Measurements from ENCODE around the gene ZNF276. TPM values are rescaled to one million over a fixed set of nuclear protein-coding genes. Genes with fewer than 3 reads are reported as not detected.

The ZNF276 gene
- total RNA-seq, 1 experiment from 2014 or later = 18.6 TPM

DNA sequence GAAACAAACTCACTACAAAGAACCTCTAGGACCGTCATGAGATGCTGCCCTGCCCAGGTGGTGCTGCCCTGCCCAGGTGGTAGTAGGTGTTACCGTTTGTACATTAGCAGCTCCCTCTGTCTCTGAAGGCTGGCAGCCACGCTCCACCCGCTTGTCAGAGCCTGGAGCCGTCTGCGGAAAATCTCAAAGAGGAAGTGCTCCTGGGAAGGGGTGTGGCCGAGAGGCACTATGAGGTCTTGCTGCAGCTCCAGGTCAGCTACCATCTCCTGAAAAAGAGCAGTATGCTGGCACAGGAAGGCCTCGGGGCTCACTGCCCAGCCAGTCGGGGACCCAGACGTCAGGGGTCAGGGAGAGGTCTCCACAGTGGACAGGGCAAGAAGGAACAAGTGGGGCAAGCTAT is 28.3 kb downstream of the ZNF276 start:
- no peaks in the 10 kb centered on the region for H3K4me1 Mint-ChIP-seq
- H3K4me3 Mint-ChIP-seq = no peak overlapping the region; a peak in 1 of 5 replicates
- Histone ChIP-seq H3K4ac (ENCODE audit: low read depth, low read length) (no peak overlapping the region), H3K79me1 (ENCODE audit: insufficient read depth, low read depth, low read length, poor library complexity, severe bottlenecking) (no peaks in the 10 kb centered on the region), H3K9ac (ENCODE audit: extremely low read depth, insufficient read length, low read length) (no peak overlapping the region), H2BK120ac (ENCODE audit: low read depth, low read length, poor library complexity, severe bottlenecking) (no peak overlapping the region), H2BK5ac (ENCODE audit: insufficient read length, low read length) (no peak overlapping the region), H3K23me2 (ENCODE audit: insufficient read length, low read depth, low read length, poor library complexity, severe bottlenecking) (no peaks in the 10 kb centered on the region), H3K79me2 (ENCODE audit: insufficient read depth, low read length) (no peaks in the 10 kb centered on the region), H2BK12ac (ENCODE audit: insufficient read length, low read depth, low read length) (no peak overlapping the region), H3K23ac (ENCODE audit: insufficient read length, low read depth, low read length) (no peak overlapping the region), H3K14ac (ENCODE audit: insufficient read depth, low read length) (no peak overlapping the region), H3T11ph (ENCODE audit: low read length) (no peak overlapping the region), H2AFZ (ENCODE audit: low read length) (no peak overlapping the region), H4K20me1 (ENCODE audit: control insufficient read depth, insufficient read depth, insufficient read length) (peaks cover 2% of the 10 kb centered on the region), H2BK20ac (ENCODE audit: low read depth, low read length, poor library complexity, severe bottlenecking) (no peak overlapping the region), H3K9me3 (ENCODE audit: control insufficient read depth, low read depth, low read length) (no peaks in the 10 kb centered on the region), H3K18ac (ENCODE audit: insufficient read length, low read depth, low read length) (no peak overlapping the region), H4K5ac (ENCODE audit: insufficient read length, low read depth, low read length) (no peak overlapping the region), H2AK5ac (ENCODE audit: insufficient read length, low read length) (no peak overlapping the region), H3K56ac (ENCODE audit: insufficient read length, low read depth, low read length) (no peak overlapping the region), H3K4me2 (ENCODE audit: insufficient read depth, insufficient read length, low read length) (no peak overlapping the region), H4K91ac (ENCODE audit: insufficient read length, low read depth, low read length) (no peak overlapping the region), H3K27me3 (ENCODE audit: insufficient read depth, low read length) (no peaks in the 10 kb centered on the region), H2BK15ac (ENCODE audit: low read depth, low read length) (no peak overlapping the region), H3K27ac (ENCODE audit: insufficient read length, low read depth, low read length) (no peak overlapping the region), H3K4me1 (ENCODE audit: insufficient read depth, low read length) (no peaks in the 10 kb centered on the region), H4K8ac (replicated peaks; ENCODE audit: insufficient read length, low read depth, low read length) (no peak overlapping the region)
- no peaks in the 10 kb centered on the region; a peak in 1 of 5 replicates for H3K9me3 Mint-ChIP-seq
- H3K36me3 Mint-ChIP-seq (ENCODE audit: insufficient read depth in 1 of 3, low read depth in 3 of 3) = peaks cover 45 to 78% (median 77%) of the 10 kb centered on the region in 3 experiments; a peak in 6 of 7 replicates
- peak overlapping the region in 1 of 3 experiments; percentile 93; a peak in 1 of 7 replicates for H3K27ac Mint-ChIP-seq
- DNase-seq = no peak
- no CpG with 5 or more reads among the region's 10 CpGs for WGBS (ENCODE audit: extremely low coverage, insufficient read length, low lambda C conversion rate)
- TF ChIP-seq, protein P1, sequence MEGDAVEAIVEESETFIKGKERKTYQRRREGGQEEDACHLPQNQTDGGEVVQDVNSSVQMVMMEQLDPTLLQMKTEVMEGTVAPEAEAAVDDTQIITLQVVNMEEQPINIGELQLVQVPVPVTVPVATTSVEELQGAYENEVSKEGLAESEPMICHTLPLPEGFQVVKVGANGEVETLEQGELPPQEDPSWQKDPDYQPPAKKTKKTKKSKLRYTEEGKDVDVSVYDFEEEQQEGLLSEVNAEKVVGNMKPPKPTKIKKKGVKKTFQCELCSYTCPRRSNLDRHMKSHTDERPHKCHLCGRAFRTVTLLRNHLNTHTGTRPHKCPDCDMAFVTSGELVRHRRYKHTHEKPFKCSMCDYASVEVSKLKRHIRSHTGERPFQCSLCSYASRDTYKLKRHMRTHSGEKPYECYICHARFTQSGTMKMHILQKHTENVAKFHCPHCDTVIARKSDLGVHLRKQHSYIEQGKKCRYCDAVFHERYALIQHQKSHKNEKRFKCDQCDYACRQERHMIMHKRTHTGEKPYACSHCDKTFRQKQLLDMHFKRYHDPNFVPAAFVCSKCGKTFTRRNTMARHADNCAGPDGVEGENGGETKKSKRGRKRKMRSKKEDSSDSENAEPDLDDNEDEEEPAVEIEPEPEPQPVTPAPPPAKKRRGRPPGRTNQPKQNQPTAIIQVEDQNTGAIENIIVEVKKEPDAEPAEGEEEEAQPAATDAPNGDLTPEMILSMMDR (conservative IDR thresholded peaks at IDR 0.05) = no peak
- H3K27me3 Mint-ChIP-seq (ENCODE audit: low read depth) = no peaks in the 10 kb centered on the region

Measured in H9 (cell line).